C4-2B (cell line): Measurements from ENCODE around the gene ADD1.
"Not testable (repeated sequence)": the region's sequence is repeated elsewhere in the genome, so short reads cannot be mapped to it uniquely, and the experiment has no call there.

Source experiments
- ZFX ChIP-seq: fragments of 450-650 bp; IDR thresholded peaks from 2 replicates; pipeline ENCODE4 v1.6.1; 2017
- TF ChIP-seq, protein P1 (sequence below): fragments of 450-650 bp; conservative IDR thresholded peaks from 2 replicates; pipeline ENCODE4 v1.5.1; 2017; ENCODE audit warnings: mild to moderate bottlenecking

DNA sequence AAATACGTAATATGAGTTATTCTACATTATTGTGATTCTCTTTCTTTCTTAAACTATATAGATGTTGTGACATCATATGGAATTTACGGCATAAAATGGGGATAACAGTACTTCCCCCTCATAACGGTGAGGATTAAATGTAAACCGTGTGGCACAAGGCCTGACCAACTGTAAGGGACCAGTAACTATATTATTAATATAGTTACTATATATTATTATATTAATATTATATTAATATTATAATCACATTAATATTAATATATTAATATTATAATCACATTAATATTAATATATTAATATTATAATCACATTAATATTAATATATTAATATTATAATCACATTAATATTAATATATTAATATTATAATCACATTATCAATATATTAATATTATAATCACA, 116.8 kb downstream of the ADD1 start:
- TF ChIP-seq, protein P1, sequence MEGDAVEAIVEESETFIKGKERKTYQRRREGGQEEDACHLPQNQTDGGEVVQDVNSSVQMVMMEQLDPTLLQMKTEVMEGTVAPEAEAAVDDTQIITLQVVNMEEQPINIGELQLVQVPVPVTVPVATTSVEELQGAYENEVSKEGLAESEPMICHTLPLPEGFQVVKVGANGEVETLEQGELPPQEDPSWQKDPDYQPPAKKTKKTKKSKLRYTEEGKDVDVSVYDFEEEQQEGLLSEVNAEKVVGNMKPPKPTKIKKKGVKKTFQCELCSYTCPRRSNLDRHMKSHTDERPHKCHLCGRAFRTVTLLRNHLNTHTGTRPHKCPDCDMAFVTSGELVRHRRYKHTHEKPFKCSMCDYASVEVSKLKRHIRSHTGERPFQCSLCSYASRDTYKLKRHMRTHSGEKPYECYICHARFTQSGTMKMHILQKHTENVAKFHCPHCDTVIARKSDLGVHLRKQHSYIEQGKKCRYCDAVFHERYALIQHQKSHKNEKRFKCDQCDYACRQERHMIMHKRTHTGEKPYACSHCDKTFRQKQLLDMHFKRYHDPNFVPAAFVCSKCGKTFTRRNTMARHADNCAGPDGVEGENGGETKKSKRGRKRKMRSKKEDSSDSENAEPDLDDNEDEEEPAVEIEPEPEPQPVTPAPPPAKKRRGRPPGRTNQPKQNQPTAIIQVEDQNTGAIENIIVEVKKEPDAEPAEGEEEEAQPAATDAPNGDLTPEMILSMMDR = not testable (repeated sequence)
- not testable (repeated sequence) for TF ChIP-seq ZFX
